GM12891 (cell line): ENCODE results near the gene PRSS50.

Source experiments
- PAX5 ChIP-seq: IDR thresholded peaks from 2 replicates; pipeline ENCODE4 v1.6.1; 2011; ENCODE audit warnings: low read length, moderate library complexity, mild to moderate bottlenecking; ENCODE audit not compliant: insufficient read depth, severe bottlenecking
- POLR2A ChIP-seq: IDR thresholded peaks from 2 replicates; pipeline ENCODE4 v1.6.1; 2011; ENCODE audit warnings: low read depth, low read length, control low read depth
- POLR2AphosphoS5 ChIP-seq: IDR thresholded peaks from 2 replicates; pipeline ENCODE4 v1.6.1; 2011; ENCODE audit warnings: low read depth, low read length, control low read depth
- SPI1 ChIP-seq: IDR thresholded peaks from 2 replicates; pipeline ENCODE4 v1.6.1; 2011; ENCODE audit warnings: low read depth, low read length, control low read depth

GRCh38 chr3:46742992-46743585 is 25.4 kb upstream of the PRSS50 start:
- no peak for TF ChIP-seq POLR2A
- no peak for TF ChIP-seq PAX5
- no peak for TF ChIP-seq POLR2AphosphoS5
- TF ChIP-seq SPI1 = no peak
